Measurements from ENCODE around the gene TGFBI. TPM values are rescaled to one million over a fixed set of nuclear protein-coding genes. Genes with fewer than 3 reads are reported as not detected.

Gene TGFBI
- total RNA-seq: under 1 TPM; 0.58 to 0.97 TPM

GRCh38 chr5:136028782-136029742 lies at the start of gene TGFBI:
TSS of gene TGFBI (plus strand) at chr5:136028988. CDS start at chr5:136029056, 68 bp downstream.
- intact Hi-C loops (cut with micrococcal nuclease): no loop called here
- POLR2A ChIA-PET: no interaction called here
- Mint-ChIP-seq H3K27me3 (peaks cover 20% of the 10 kb centered on the region), H3K4me1 (ENCODE audit: low read depth) (no peaks in the 10 kb centered on the region), H3K27ac (no peak within 1 kb of the TSS), H3K36me3 (no peaks in the 10 kb centered on the region), H3K9me3 (no peaks in the 10 kb centered on the region), H3K4me3 (no peak within 1 kb of the TSS)
- peak; percentile 39 for DNase-seq
- CTCF ChIA-PET: no interaction called here

GRCh38 chr5:135978993-135979392 lies 49.8 kb upstream of the TGFBI start:
- H3K36me3 Mint-ChIP-seq: no peaks in the 10 kb centered on the region
- H3K4me1 Mint-ChIP-seq (ENCODE audit: low read depth): no peaks in the 10 kb centered on the region
- peaks cover 25% of the 10 kb centered on the region for H3K27me3 Mint-ChIP-seq
- ChIA-PET POLR2A (interaction anchor here (0.7 kb wide), 1 partner anchor 22 kb away, joined by 5 read pairs; no protein-coding TSS in a partner anchor), CTCF (interaction anchor here (1.4 kb wide), 2 partner anchors 23 to 86 kb away, joined by 3 read pairs; no protein-coding TSS in a partner anchor)
- H3K27ac Mint-ChIP-seq: no peak overlapping the region
- no peak for DNase-seq
- H3K4me3 Mint-ChIP-seq: no peak overlapping the region
- peaks cover 2% of the 10 kb centered on the region for H3K9me3 Mint-ChIP-seq
- intact Hi-C loops (cut with micrococcal nuclease): no loop called here

GRCh38 chr5:135979510-135979909 lies 49.3 kb upstream of the TGFBI start:
- POLR2A ChIA-PET: no interaction called here
- intact Hi-C loops (cut with micrococcal nuclease): no loop called here
- no peak for DNase-seq
- Mint-ChIP-seq H3K4me3 (no peak overlapping the region), H3K9me3 (peaks cover 2% of the 10 kb centered on the region), H3K4me1 (ENCODE audit: low read depth) (no peaks in the 10 kb centered on the region), H3K27me3 (peaks cover 23% of the 10 kb centered on the region), H3K36me3 (no peaks in the 10 kb centered on the region), H3K27ac (no peak overlapping the region)
- CTCF ChIA-PET: interaction anchor here (1.4 kb wide), 1 partner anchor 34 kb away, joined by 3 read pairs; no protein-coding TSS in a partner anchor

- Mint-ChIP-seq H3K4me3 (no peak overlapping the region), H3K27me3 (peaks cover 14% of the 10 kb centered on the region), H3K9me3 (peaks cover 2% of the 10 kb centered on the region), H3K27ac (no peak overlapping the region), H3K36me3 (no peaks in the 10 kb centered on the region), H3K4me1 (ENCODE audit: low read depth) (no peaks in the 10 kb centered on the region)
- no peak for DNase-seq
- intact Hi-C loops (cut with micrococcal nuclease): no loop called here
- ChIA-PET CTCF (interaction anchor here (1.4 kb wide), 1 partner anchor 36 kb away, joined by 3 read pairs; no protein-coding TSS in a partner anchor), POLR2A (no interaction called here)
Measured at GRCh38 chr5:135980620-135981019, 48.2 kb upstream of the TGFBI start.

GRCh38 chr5:135985951-135986350 lies 42.8 kb upstream of the TGFBI start:
- ChIA-PET POLR2A (no interaction called here), CTCF (interaction anchor here (2.0 kb wide), 1 partner anchor 8 kb away, joined by 8 read pairs; no protein-coding TSS in a partner anchor)
- Mint-ChIP-seq H3K4me3 (no peak overlapping the region), H3K27me3 (peaks cover 17% of the 10 kb centered on the region), H3K9me3 (peaks cover 2% of the 10 kb centered on the region), H3K36me3 (no peaks in the 10 kb centered on the region), H3K4me1 (ENCODE audit: low read depth) (no peaks in the 10 kb centered on the region), H3K27ac (no peak overlapping the region)
- no peak for DNase-seq
- intact Hi-C loops (cut with micrococcal nuclease): no loop called here

- no peak for DNase-seq
- no peaks in the 10 kb centered on the region for H3K4me1 Mint-ChIP-seq (ENCODE audit: low read depth)
- POLR2A ChIA-PET: no interaction called here
- peaks cover 17% of the 10 kb centered on the region for H3K27me3 Mint-ChIP-seq
- H3K36me3 Mint-ChIP-seq: no peaks in the 10 kb centered on the region
- peaks cover 2% of the 10 kb centered on the region for H3K9me3 Mint-ChIP-seq
- CTCF ChIA-PET: interaction anchor here (2.0 kb wide), 1 partner anchor 8 kb away, joined by 8 read pairs; no protein-coding TSS in a partner anchor
- intact Hi-C loops (cut with micrococcal nuclease): no loop called here
- no peak overlapping the region for H3K27ac Mint-ChIP-seq
- no peak overlapping the region for H3K4me3 Mint-ChIP-seq
Measured at GRCh38 chr5:135986401-135986800, 42.4 kb upstream of the TGFBI start.

GRCh38 chr5:135986891-135987401 lies 41.8 kb upstream of the TGFBI start:
- H3K4me1 Mint-ChIP-seq (ENCODE audit: low read depth): no peaks in the 10 kb centered on the region
- POLR2A ChIA-PET: no interaction called here
- CTCF ChIA-PET: interaction anchor here (2.0 kb wide), 1 partner anchor 9 kb away, joined by 8 read pairs; no protein-coding TSS in a partner anchor
- no peaks in the 10 kb centered on the region for H3K36me3 Mint-ChIP-seq
- H3K27me3 Mint-ChIP-seq: peaks cover 17% of the 10 kb centered on the region
- no peaks in the 10 kb centered on the region for H3K9me3 Mint-ChIP-seq
- no peak overlapping the region for H3K27ac Mint-ChIP-seq
- intact Hi-C loops (cut with micrococcal nuclease): no loop called here
- no peak overlapping the region for H3K4me3 Mint-ChIP-seq
- DNase-seq: no peak

GRCh38 chr5:135988546-135988945 lies 40.2 kb upstream of the TGFBI start:
- no peaks in the 10 kb centered on the region for H3K4me1 Mint-ChIP-seq (ENCODE audit: low read depth)
- H3K4me3 Mint-ChIP-seq: no peak overlapping the region
- no peak for DNase-seq
- H3K9me3 Mint-ChIP-seq: no peaks in the 10 kb centered on the region
- peaks cover 17% of the 10 kb centered on the region for H3K27me3 Mint-ChIP-seq
- H3K36me3 Mint-ChIP-seq: no peaks in the 10 kb centered on the region
- intact Hi-C loops (cut with micrococcal nuclease): no loop called here
- CTCF ChIA-PET: interaction anchor here (1.5 to 1.7 kb wide), 2 partner anchors 11 to 102 kb away, joined by 3 to 10 read pairs; no protein-coding TSS in a partner anchor
- POLR2A ChIA-PET: no interaction called here
- no peak overlapping the region for H3K27ac Mint-ChIP-seq

- Mint-ChIP-seq H3K27me3 (peaks cover 17% of the 10 kb centered on the region), H3K27ac (no peak overlapping the region), H3K4me1 (ENCODE audit: low read depth) (no peaks in the 10 kb centered on the region), H3K4me3 (no peak overlapping the region), H3K9me3 (no peaks in the 10 kb centered on the region), H3K36me3 (no peaks in the 10 kb centered on the region)
- no peak for DNase-seq
- intact Hi-C loops (cut with micrococcal nuclease): no loop called here
- POLR2A ChIA-PET: no interaction called here
- CTCF ChIA-PET: interaction anchor here (0.6 to 1.7 kb wide), 4 partner anchors 12 to 103 kb away, joined by 3 to 10 read pairs (median 3); no protein-coding TSS in a partner anchor
Measured at GRCh38 chr5:135989686-135990085, 39.1 kb upstream of the TGFBI start.

- CTCF ChIA-PET: no interaction called here
- Mint-ChIP-seq H3K4me3 (no peak overlapping the region), H3K27me3 (peaks cover 17% of the 10 kb centered on the region), H3K4me1 (ENCODE audit: low read depth) (no peaks in the 10 kb centered on the region), H3K9me3 (no peaks in the 10 kb centered on the region), H3K27ac (no peak overlapping the region), H3K36me3 (no peaks in the 10 kb centered on the region)
- intact Hi-C loops (cut with micrococcal nuclease): no loop called here
- POLR2A ChIA-PET: no interaction called here
- DNase-seq: no peak
Measured at GRCh38 chr5:135990528-135991255, 38.1 kb upstream of the TGFBI start.

GRCh38 chr5:135991429-135991828 lies 37.4 kb upstream of the TGFBI start:
- ChIA-PET POLR2A (no interaction called here), CTCF (interaction anchor here (1.0 kb wide), 1 partner anchor 16 kb away, joined by 3 read pairs; no protein-coding TSS in a partner anchor)
- intact Hi-C loops (cut with micrococcal nuclease): no loop called here
- H3K4me1 Mint-ChIP-seq (ENCODE audit: low read depth): no peaks in the 10 kb centered on the region
- no peaks in the 10 kb centered on the region for H3K9me3 Mint-ChIP-seq
- peaks cover 15% of the 10 kb centered on the region for H3K27me3 Mint-ChIP-seq
- no peaks in the 10 kb centered on the region for H3K36me3 Mint-ChIP-seq
- H3K4me3 Mint-ChIP-seq: no peak overlapping the region
- DNase-seq: no peak
- H3K27ac Mint-ChIP-seq: no peak overlapping the region

- H3K4me1 Mint-ChIP-seq (ENCODE audit: low read depth): no peaks in the 10 kb centered on the region
- ChIA-PET POLR2A (no interaction called here), CTCF (no interaction called here)
- intact Hi-C loops (cut with micrococcal nuclease): no loop called here
- no peaks in the 10 kb centered on the region for H3K9me3 Mint-ChIP-seq
- H3K36me3 Mint-ChIP-seq: no peaks in the 10 kb centered on the region
- no peak overlapping the region for H3K27ac Mint-ChIP-seq
- no peak overlapping the region for H3K4me3 Mint-ChIP-seq
- peaks cover 11% of the 10 kb centered on the region for H3K27me3 Mint-ChIP-seq
- no peak for DNase-seq
Measured at GRCh38 chr5:135993335-135993879, 35.4 kb upstream of the TGFBI start.
